GM12878 (cell line): Measurements from ENCODE around the gene SH2D2A.

Experiments used
- ETV6 ChIP-seq, 2 experiments: fragments of 450-650 bp in 1 of 2; IDR thresholded peaks in 1 of 2; conservative IDR thresholded peaks in 1 of 2; 2 replicates each; pipeline ENCODE4 v1.6.1; 2014; ENCODE audit warnings: antibody characterized with exemption in 1 of 2, borderline replicate concordance in 1 of 2, low read depth in 1 of 2, mild to moderate bottlenecking in 1 of 2, moderate library complexity in 1 of 2
- POLR2A ChIP-seq: IDR thresholded peaks from 2 replicates; pipeline ENCODE4 v1.6.1; 2011; ENCODE audit warnings: low read depth, mild to moderate bottlenecking, low read length
- RFX5 ChIP-seq: IDR thresholded peaks from 2 replicates; pipeline ENCODE4 v1.6.1; 2011; ENCODE audit warnings: low read depth, low read length, improper control_type of control experiment
- SUPT20H ChIP-seq: IDR thresholded peaks from 2 replicates; pipeline ENCODE4 v1.6.1; 2011; ENCODE audit warnings: low read depth, mild to moderate bottlenecking, low read length, moderate library complexity, borderline replicate concordance; ENCODE audit not compliant: control insufficient read depth
- TF ChIP-seq, protein P1 (sequence below): IDR thresholded peaks from 2 replicates; pipeline ENCODE4 v1.6.1; 2011; ENCODE audit warnings: borderline replicate concordance, low read depth, mild to moderate bottlenecking, moderate library complexity, mixed read lengths, low read length; ENCODE audit not compliant: insufficient read depth; ENCODE audit errors: extremely low read length
- TF ChIP-seq, protein P2 (sequence below): IDR thresholded peaks from 2 replicates; pipeline ENCODE4 v1.6.1; 2011; ENCODE audit warnings: low read depth, low read length, improper control_type of control experiment, borderline replicate concordance
- TF ChIP-seq, protein P3 (sequence below): fragments of 450-650 bp; IDR thresholded peaks from 2 replicates; pipeline ENCODE4 v1.6.1; 2017; ENCODE audit warnings: mild to moderate bottlenecking, low read depth, inconsistent platforms; ENCODE audit not compliant: poor library complexity, severe bottlenecking
- TF ChIP-seq, protein P4 (sequence below), 3 experiments: IDR thresholded peaks in 2 of 3; conservative IDR thresholded peaks in 1 of 3; 2 replicates each; pipeline ENCODE4 v1.5.1; 2011; ENCODE audit warnings: low read depth in 3 of 3, low read length in 3 of 3, mild to moderate bottlenecking in 3 of 3, control low read depth in 2 of 3, moderate library complexity in 2 of 3, inconsistent platforms in 1 of 3, mixed read lengths in 1 of 3; ENCODE audit not compliant: control insufficient read depth in 2 of 3, insufficient read depth in 1 of 3; ENCODE audit errors: extremely low read depth in 1 of 3

DNA sequence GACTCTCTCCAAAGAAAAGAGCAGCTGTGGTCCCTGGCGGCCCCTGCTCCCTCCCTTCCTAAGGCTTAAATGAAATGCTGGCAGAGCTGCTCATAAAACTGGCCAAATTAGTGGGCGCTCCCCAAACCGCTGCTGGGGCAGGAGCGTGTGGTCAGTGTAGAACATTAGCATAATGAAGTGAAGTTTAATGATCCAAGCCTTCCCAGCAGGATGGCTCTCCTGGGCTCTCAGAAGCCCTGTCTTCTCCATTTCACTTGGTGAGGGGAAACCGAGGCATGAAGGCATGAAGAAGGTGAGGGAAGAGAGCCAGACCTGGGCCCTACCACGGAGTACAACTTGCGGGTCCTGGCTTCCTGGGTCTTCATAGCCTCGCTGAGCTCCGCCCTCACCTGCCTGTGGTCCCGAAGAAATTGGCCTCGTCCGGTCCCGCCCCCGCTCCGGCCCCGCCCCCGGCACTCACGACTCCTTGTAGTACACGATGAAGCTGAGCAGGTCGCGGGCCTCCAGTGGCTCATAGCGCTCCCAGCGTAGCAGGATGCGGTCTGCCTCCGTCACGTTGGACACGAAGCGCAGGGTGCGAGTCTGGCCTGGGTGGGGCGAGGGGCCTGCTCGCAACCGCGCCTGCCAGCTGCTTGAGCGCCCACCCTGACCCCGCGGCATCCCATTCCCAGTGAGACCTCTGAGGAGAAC lies 32.0 kb upstream of the SH2D2A start:
- TF ChIP-seq, protein P1, sequence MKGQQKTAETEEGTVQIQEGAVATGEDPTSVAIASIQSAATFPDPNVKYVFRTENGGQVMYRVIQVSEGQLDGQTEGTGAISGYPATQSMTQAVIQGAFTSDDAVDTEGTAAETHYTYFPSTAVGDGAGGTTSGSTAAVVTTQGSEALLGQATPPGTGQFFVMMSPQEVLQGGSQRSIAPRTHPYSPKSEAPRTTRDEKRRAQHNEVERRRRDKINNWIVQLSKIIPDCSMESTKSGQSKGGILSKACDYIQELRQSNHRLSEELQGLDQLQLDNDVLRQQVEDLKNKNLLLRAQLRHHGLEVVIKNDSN = no peak
- TF ChIP-seq, protein P2, sequence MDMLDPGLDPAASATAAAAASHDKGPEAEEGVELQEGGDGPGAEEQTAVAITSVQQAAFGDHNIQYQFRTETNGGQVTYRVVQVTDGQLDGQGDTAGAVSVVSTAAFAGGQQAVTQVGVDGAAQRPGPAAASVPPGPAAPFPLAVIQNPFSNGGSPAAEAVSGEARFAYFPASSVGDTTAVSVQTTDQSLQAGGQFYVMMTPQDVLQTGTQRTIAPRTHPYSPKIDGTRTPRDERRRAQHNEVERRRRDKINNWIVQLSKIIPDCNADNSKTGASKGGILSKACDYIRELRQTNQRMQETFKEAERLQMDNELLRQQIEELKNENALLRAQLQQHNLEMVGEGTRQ = no peak
- TF ChIP-seq, protein P3, sequence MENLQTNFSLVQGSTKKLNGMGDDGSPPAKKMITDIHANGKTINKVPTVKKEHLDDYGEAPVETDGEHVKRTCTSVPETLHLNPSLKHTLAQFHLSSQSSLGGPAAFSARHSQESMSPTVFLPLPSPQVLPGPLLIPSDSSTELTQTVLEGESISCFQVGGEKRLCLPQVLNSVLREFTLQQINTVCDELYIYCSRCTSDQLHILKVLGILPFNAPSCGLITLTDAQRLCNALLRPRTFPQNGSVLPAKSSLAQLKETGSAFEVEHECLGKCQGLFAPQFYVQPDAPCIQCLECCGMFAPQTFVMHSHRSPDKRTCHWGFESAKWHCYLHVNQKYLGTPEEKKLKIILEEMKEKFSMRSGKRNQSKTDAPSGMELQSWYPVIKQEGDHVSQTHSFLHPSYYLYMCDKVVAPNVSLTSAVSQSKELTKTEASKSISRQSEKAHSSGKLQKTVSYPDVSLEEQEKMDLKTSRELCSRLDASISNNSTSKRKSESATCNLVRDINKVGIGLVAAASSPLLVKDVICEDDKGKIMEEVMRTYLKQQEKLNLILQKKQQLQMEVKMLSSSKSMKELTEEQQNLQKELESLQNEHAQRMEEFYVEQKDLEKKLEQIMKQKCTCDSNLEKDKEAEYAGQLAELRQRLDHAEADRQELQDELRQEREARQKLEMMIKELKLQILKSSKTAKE = no peak
- TF ChIP-seq RFX5 (no peak), POLR2A (no peak), ETV6 (conservative IDR thresholded peaks at IDR 0.05 in 1 of 2, IDR thresholded peaks at IDR 0.05 in 1 of 2; ENCODE audit: borderline replicate concordance in 1 of 2, low read depth in 1 of 2) (no peak), SUPT20H (no peak)
- TF ChIP-seq, protein P4, sequence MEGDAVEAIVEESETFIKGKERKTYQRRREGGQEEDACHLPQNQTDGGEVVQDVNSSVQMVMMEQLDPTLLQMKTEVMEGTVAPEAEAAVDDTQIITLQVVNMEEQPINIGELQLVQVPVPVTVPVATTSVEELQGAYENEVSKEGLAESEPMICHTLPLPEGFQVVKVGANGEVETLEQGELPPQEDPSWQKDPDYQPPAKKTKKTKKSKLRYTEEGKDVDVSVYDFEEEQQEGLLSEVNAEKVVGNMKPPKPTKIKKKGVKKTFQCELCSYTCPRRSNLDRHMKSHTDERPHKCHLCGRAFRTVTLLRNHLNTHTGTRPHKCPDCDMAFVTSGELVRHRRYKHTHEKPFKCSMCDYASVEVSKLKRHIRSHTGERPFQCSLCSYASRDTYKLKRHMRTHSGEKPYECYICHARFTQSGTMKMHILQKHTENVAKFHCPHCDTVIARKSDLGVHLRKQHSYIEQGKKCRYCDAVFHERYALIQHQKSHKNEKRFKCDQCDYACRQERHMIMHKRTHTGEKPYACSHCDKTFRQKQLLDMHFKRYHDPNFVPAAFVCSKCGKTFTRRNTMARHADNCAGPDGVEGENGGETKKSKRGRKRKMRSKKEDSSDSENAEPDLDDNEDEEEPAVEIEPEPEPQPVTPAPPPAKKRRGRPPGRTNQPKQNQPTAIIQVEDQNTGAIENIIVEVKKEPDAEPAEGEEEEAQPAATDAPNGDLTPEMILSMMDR (IDR thresholded peaks at IDR 0.05 in 2 of 3, conservative IDR thresholded peaks at IDR 0.05 in 1 of 3; ENCODE audit: control insufficient read depth in 2 of 3, extremely low read depth in 1 of 3, insufficient read depth in 1 of 3, low read depth in 3 of 3, low read length in 3 of 3) = no peak
